Common myeloid progenitor, CD34-positive (primary cell): ENCODE measurements around the gene VSIG10L2.

Source experiments
- CTCF ChIA-PET: fragments of 350-600 bp; sonication (Branson Sonifier 250); formaldehyde crosslinking; loops from one replicate; lab custom pipeline; 2021; ENCODE audit warnings: antibody characterized with exemption; lab: Charles Lee
- POLR2A ChIA-PET: fragments of 350-600 bp; sonication (Branson Sonifier 250); formaldehyde crosslinking; loops from one replicate; lab custom pipeline; 2021; ENCODE audit warnings: antibody characterized with exemption; lab: Charles Lee
- DNase-seq, 3 donors: peaks; one replicate each; pipeline versions ENCODE4 v3.0.0 to v3.0.0-alpha.2; 2013
- H3K27ac ChIP-seq, 2 experiments: 1 replicate in 1 of 2; 2 replicates in 1 of 2; pipeline ENCODE4 v1.7.0; 2013; ENCODE audit warnings: inconsistent platforms in 2 of 2, low read length in 2 of 2, mild to moderate bottlenecking in 2 of 2, low read depth in 1 of 2, moderate library complexity in 1 of 2; ENCODE audit not compliant: severe bottlenecking in 2 of 2, insufficient read depth in 1 of 2, poor library complexity in 1 of 2
- H3K27me3 ChIP-seq, 5 experiments: replicated peaks in 2 of 5; 1 replicate in 3 of 5; 2 replicates in 2 of 5; pipeline versions ENCODE4 v1.6.1 to v1.7.0; 2013; ENCODE audit warnings: low read length in 4 of 5, mild to moderate bottlenecking in 2 of 5, moderate library complexity in 2 of 5, inconsistent platforms in 1 of 5; ENCODE audit not compliant: insufficient read depth in 5 of 5, control insufficient read depth in 4 of 5
- H3K36me3 ChIP-seq, 4 experiments: 1 replicate in 2 of 4; 2 replicates in 2 of 4; pipeline versions ENCODE4 v1.6.1 to v1.7.0; 2013; ENCODE audit warnings: low read length in 3 of 4, control low read depth in 1 of 4, mild to moderate bottlenecking in 1 of 4; ENCODE audit not compliant: control insufficient read depth in 4 of 4, insufficient read depth in 4 of 4
- H3K4me1 ChIP-seq, 4 experiments: 1 replicate in 3 of 4; 2 replicates in 1 of 4; pipeline versions ENCODE4 v1.6.1 to v1.7.1; 2013; ENCODE audit warnings: low read length in 3 of 4, mild to moderate bottlenecking in 3 of 4, control low read depth in 1 of 4, inconsistent platforms in 1 of 4, moderate library complexity in 1 of 4; ENCODE audit not compliant: control insufficient read depth in 4 of 4, insufficient read depth in 4 of 4; ENCODE audit errors: control extremely low read depth in 1 of 4
- H3K4me3 ChIP-seq, 7 experiments: 1 replicate in 4 of 7; 2 replicates in 3 of 7; pipeline versions ENCODE4 v1.5.1 to v1.7.0; 2013; ENCODE audit warnings: mild to moderate bottlenecking in 7 of 7, low read length in 6 of 7, moderate library complexity in 6 of 7, inconsistent platforms in 2 of 7, low read depth in 2 of 7, control low read depth in 1 of 7; ENCODE audit not compliant: insufficient read depth in 4 of 7, control insufficient read depth in 1 of 7; ENCODE audit errors: extremely low read depth in 1 of 7
- H3K9me3 ChIP-seq, 5 experiments: 1 replicate in 4 of 5; 2 replicates in 1 of 5; pipeline versions ENCODE4 v1.6.1 to v1.7.1; 2013; ENCODE audit warnings: low read length in 4 of 5, mild to moderate bottlenecking in 2 of 5, inconsistent platforms in 1 of 5, low read depth in 1 of 5, moderate library complexity in 1 of 5; ENCODE audit not compliant: control insufficient read depth in 4 of 5, insufficient read depth in 2 of 5; ENCODE audit errors: control extremely low read depth in 1 of 5
- WGBS: methylation state at CpG from one replicate; pipeline ENCODE4 v1.1.5; 2013; ENCODE audit not compliant: insufficient coverage; 5-methylcytosine and 5-hydroxymethylcytosine counted together

Gene VSIG10L2

DNA sequence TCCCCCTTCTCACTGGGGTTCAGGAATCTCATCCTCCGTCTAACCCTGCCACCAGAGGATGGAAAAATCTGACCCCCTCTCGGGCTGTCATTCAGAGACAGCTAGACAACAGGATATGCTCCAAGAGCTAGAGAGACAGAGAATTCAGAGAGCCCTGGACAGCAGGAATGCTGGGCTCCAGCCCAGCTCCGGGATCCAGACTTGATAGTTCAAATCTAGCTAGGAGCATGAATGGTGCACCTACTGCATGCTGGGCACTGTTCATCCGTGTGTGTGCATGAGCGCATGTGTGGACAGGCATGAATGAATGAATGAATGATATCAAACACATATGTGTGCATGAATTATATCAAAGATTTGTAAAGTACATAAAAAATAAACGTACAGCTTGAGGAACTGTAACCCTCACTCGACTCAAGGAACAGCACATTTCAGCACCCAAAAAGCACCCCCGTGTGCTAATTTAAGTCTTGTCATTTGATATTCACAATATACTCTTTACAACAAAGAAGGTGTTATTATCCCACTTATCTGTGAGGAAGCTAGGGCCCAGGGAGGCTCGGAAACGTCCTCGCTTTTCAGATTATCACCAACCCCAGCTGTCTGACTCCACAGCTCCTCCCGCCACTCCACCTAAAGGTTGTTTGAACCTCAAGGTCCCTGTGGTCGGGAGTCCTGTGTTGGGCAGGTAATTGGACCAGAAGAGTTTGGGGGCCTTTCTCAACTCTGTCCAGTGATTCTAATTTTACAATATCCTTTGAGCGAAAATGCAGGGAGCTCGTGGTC is 640 bp upstream of the VSIG10L2 start:
- Histone ChIP-seq H3K36me3 (no peaks in the 10 kb centered on the region), H3K4me3 (no peak overlapping the region), H3K27ac (no peak overlapping the region), H3K9me3 (no peaks in the 10 kb centered on the region), H3K27me3 (peaks cover 0 to 15% (median 3%) of the 10 kb centered on the region in 5 experiments), H3K4me1 (no peaks in the 10 kb centered on the region)
- DNase-seq = no peak
- ChIA-PET CTCF (interaction anchor here (0.8 to 1.2 kb wide), 2 partner anchors 21 to 23 kb away, joined by 3 read pairs; no protein-coding TSS in a partner anchor), POLR2A (no interaction called here)
- WGBS = 96% methylated on average over 7 of the region's 15 CpGs

DNA sequence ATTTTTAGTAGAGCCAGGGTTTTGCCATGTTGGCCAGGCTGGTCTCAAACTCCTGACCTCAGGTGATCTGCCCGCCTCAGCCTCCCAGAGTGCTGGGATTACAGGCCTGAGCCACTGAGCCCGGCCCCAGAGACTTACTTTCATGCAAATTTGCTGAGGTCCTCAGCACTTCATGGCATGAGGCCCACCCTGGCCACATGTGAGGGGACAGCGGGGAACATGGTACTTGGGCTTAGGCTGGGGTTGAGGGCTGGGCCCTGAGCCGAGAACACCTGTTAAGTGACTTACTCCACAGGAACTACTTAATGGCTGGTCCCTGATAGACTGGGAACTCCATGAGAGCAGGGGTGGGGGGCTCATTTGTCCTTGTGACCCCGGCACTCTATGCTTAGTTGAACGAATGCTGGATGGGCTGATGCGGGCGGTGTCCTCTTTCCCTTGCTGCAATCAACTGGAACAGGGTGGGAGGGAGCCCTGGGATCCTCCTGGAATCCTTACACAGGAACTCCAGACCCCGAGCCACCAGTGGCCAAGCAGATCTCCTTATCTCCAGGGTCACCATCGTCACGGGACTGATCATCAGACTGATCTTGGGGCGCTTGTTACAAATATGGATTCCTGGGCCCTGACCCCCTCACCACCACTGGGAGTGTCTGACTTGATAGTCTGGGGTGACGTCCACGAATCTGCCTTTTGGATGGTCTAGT is 1.0 kb downstream of the VSIG10L2 start:
- no peak for DNase-seq
- Histone ChIP-seq H3K36me3 (no peaks in the 10 kb centered on the region), H3K4me1 (no peaks in the 10 kb centered on the region), H3K4me3 (no peak overlapping the region), H3K9me3 (no peaks in the 10 kb centered on the region), H3K27me3 (peaks cover 0 to 22% (median 4%) of the 10 kb centered on the region in 5 experiments), H3K27ac (no peak overlapping the region)
- CTCF ChIA-PET = no interaction called here
- POLR2A ChIA-PET = no interaction called here
- 96% methylated on average over 10 of the region's 14 CpGs for WGBS

DNA sequence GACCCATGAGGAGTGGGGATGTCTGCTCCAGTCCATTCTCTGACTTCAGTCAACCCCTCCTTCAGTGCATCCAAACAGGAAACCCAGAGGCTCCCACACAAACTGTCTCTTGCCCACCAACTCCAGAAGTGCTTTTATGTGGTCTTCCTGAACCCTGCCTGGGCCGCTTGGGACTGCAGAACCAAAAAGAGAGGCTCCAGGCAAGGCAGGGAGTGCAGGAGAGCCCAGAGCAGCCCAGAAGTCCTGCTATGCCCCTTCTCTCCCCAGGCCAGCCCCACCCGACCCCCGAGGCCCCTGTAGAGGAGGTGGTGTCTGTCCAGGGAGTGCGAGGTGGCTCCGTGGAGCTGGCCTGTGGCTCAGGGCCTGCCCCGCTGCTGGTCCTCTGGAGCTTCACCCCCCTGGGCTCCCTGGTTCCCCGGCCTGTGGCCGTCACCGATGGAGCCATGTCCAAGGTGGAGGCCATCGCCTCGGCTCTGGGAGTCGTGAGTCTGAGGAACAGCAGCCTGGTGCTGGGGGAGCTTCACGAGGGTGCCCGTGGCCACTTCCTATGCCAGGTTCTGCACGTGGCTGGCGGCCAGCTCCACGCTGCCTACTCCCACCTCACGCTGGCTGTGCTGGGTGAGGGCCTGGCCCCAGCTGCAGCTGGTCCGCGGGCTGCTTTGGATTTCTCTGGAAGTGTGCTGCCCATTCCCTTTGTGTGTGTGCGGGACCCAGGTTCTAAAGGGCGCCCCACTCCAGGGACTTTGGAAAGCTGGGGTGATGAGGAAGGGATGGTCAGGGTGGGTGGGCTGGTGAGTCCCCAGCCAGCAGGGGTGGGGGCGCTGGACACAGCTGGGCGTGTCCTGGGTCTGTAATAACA is 1.8 kb downstream of the VSIG10L2 start:
- peaks cover 0 to 22% (median 5%) of the 10 kb centered on the region in 5 experiments for H3K27me3 ChIP-seq
- no peak overlapping the region for H3K4me3 ChIP-seq
- no peaks in the 10 kb centered on the region for H3K36me3 ChIP-seq
- H3K4me1 ChIP-seq = no peaks in the 10 kb centered on the region
- 95% methylated on average over 22 of the region's 24 CpGs for WGBS
- H3K9me3 ChIP-seq = no peaks in the 10 kb centered on the region
- ChIA-PET POLR2A (no interaction called here), CTCF (no interaction called here)
- H3K27ac ChIP-seq = no peak overlapping the region
- no peak for DNase-seq

GRCh38 chr11:125948278-125949051 is 2.6 kb downstream of the VSIG10L2 start:
- Histone ChIP-seq H3K27ac (no peak overlapping the region), H3K9me3 (no peaks in the 10 kb centered on the region), H3K4me3 (no peak overlapping the region), H3K36me3 (no peaks in the 10 kb centered on the region), H3K4me1 (no peaks in the 10 kb centered on the region), H3K27me3 (peaks cover 0 to 25% (median 5%) of the 10 kb centered on the region in 5 experiments)
- CTCF ChIA-PET = interaction anchor here (0.8 to 2.0 kb wide), 3 partner anchors 10 to 31 kb away, joined by 3 to 4 read pairs (median 3); no protein-coding TSS in a partner anchor
- POLR2A ChIA-PET = no interaction called here
- no peak for DNase-seq
- WGBS = 87% methylated on average over 19 of the region's 23 CpGs

DNA sequence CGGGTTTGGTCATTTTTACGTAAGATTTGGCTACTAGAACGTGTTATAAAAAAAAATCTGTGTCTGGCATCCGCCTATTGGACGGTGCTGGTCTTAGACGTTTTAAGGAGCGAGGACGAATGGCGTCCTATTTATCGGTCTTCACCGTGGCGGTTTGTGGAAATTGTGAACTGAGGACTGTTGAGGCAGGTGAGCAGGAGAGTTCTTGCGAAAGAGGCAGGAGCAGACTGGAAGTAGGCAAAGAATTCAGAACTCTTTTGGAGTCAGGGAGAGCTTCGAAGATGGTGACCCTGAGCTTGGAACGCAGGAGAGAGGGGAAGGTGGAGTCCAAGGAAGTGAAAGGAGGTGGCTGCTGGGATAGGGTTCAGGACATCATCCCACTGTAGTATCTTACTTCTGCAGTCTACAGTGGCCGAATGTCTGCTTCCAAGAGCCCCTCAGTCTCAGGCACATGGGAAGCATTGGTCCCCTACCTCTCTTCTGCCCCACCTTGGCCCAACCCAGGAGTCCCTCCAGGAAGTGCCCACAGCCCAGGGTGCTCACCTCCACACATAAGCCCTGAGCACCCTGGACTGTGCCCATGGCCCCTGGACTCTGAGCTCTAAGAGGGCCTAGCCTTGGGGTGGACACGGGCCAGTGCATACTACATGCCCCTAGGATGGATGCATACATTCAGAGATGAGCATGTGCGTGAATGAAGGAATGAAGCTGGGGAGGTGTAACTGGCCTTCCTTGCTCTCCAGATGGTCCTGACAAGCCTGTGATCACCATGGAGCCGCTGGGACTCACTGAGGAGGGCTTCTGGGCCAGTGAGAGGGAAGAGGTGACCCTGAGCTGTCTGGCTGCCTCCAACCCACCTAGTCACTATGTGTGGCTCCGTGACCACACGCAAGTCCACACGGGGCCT is 3.7 kb downstream of the VSIG10L2 start:
- 94% methylated on average over 19 of the region's 22 CpGs for WGBS
- ChIA-PET CTCF (interaction anchor here (0.8 to 2.0 kb wide), 4 partner anchors 9 to 32 kb away, joined by 3 to 4 read pairs (median 3); no protein-coding TSS in a partner anchor), POLR2A (no interaction called here)
- Histone ChIP-seq H3K4me3 (no peak overlapping the region), H3K36me3 (no peaks in the 10 kb centered on the region), H3K4me1 (no peaks in the 10 kb centered on the region), H3K27me3 (peaks cover 0 to 27% (median 5%) of the 10 kb centered on the region in 5 experiments), H3K9me3 (no peaks in the 10 kb centered on the region), H3K27ac (no peak overlapping the region)
- DNase-seq = no peak

- Histone ChIP-seq H3K4me3 (no peak overlapping the region), H3K27me3 (peaks cover 0 to 23% (median 5%) of the 10 kb centered on the region in 5 experiments), H3K27ac (no peak overlapping the region), H3K4me1 (no peaks in the 10 kb centered on the region), H3K9me3 (no peaks in the 10 kb centered on the region), H3K36me3 (no peaks in the 10 kb centered on the region)
- no peak for DNase-seq
- POLR2A ChIA-PET = no interaction called here
- CTCF ChIA-PET = interaction anchor here (1.0 to 2.0 kb wide), 3 partner anchors 8 to 25 kb away, joined by 3 to 4 read pairs (median 3); no protein-coding TSS in a partner anchor
- 92% methylated on average over 9 of the region's 11 CpGs for WGBS
These were observed 4.3 kb downstream of the VSIG10L2 start for GRCh38 chr11:125950178-125950490.
